ENCODE measurements around the gene KSR1.

- TF ChIP-seq CTCF (IDR thresholded peaks at IDR 0.05) = no peak
- TF ChIP-seq POLR2A (IDR thresholded peaks at IDR 0.05) = no peak
These were observed 115.5 kb downstream of the KSR1 start for GRCh38 chr17:27571563-27572352.
